Measurements from ENCODE around the gene KIF21A.

GRCh38 chr12:39375206-39375808 is 67.6 kb downstream of the KIF21A start:
- no peak for TF ChIP-seq POLR2A (IDR thresholded peaks at IDR 0.05)
- TF ChIP-seq, protein P1, sequence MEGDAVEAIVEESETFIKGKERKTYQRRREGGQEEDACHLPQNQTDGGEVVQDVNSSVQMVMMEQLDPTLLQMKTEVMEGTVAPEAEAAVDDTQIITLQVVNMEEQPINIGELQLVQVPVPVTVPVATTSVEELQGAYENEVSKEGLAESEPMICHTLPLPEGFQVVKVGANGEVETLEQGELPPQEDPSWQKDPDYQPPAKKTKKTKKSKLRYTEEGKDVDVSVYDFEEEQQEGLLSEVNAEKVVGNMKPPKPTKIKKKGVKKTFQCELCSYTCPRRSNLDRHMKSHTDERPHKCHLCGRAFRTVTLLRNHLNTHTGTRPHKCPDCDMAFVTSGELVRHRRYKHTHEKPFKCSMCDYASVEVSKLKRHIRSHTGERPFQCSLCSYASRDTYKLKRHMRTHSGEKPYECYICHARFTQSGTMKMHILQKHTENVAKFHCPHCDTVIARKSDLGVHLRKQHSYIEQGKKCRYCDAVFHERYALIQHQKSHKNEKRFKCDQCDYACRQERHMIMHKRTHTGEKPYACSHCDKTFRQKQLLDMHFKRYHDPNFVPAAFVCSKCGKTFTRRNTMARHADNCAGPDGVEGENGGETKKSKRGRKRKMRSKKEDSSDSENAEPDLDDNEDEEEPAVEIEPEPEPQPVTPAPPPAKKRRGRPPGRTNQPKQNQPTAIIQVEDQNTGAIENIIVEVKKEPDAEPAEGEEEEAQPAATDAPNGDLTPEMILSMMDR (IDR thresholded peaks at IDR 0.05): no peak

All from lower leg skin (tissue), 3 donors.